GM03348 (cell line): ENCODE results near the gene RHBDD3.
A peak's percentile ranks its signal among the peaks of the same experiment; 100 is the strongest.

Experiments used
- DNase-seq: peaks from one replicate; pipeline ENCODE4 v3.0.0; 2012; ENCODE audit warnings: low spot score

Gene RHBDD3

GRCh38 chr22:29269230-29269604 lies 1.4 kb upstream of the RHBDD3 start:
- no peak for DNase-seq

GRCh38 chr22:29268511-29269229 lies 889 bp upstream of the RHBDD3 start:
- peak; percentile 87 for DNase-seq

- no peak for DNase-seq
These were observed 321 bp downstream of the RHBDD3 start for GRCh38 chr22:29267462-29267857.

GRCh38 chr22:29266564-29267461 lies 968 bp downstream of the RHBDD3 start:
- DNase-seq, result no peak

GRCh38 chr22:29265929-29266328 lies 1.9 kb downstream of the RHBDD3 start:
- DNase-seq, result no peak

- no peak for DNase-seq
These were observed 2.5 kb downstream of the RHBDD3 start for GRCh38 chr22:29265305-29265704.

GRCh38 chr22:29263791-29264276 lies 3.9 kb downstream of the RHBDD3 start:
- no peak for DNase-seq

GRCh38 chr22:29260601-29261315 lies 7.0 kb downstream of the RHBDD3 start:
- no peak for DNase-seq

GRCh38 chr22:29260031-29260560 lies 7.7 kb downstream of the RHBDD3 start:
- DNase-seq, result no peak

GRCh38 chr22:29259253-29259899 lies 8.4 kb downstream of the RHBDD3 start:
- DNase-seq, result no peak

GRCh38 chr22:29258407-29259252 lies 9.2 kb downstream of the RHBDD3 start:
- no peak for DNase-seq

- DNase-seq, result no peak
These were observed 10.0 kb downstream of the RHBDD3 start for GRCh38 chr22:29257751-29258181.

GRCh38 chr22:29256606-29257325 lies 11.0 kb downstream of the RHBDD3 start:
- no peak for DNase-seq

GRCh38 chr22:29255064-29255621 lies 12.6 kb downstream of the RHBDD3 start:
- no peak for DNase-seq

- DNase-seq, result no peak
These were observed 13.5 kb downstream of the RHBDD3 start for GRCh38 chr22:29254286-29254660.

GRCh38 chr22:29253561-29254285 lies 14.1 kb downstream of the RHBDD3 start:
- DNase-seq, result no peak

- DNase-seq, result no peak
These were observed 15.5 kb downstream of the RHBDD3 start for GRCh38 chr22:29251981-29252911.

- no peak for DNase-seq
These were observed 16.5 kb downstream of the RHBDD3 start for GRCh38 chr22:29251265-29251664.
